Measurements from ENCODE around the gene ARHGAP42.

Gene ARHGAP42

GRCh38 chr11:100939571-100939970 is 252.5 kb downstream of the ARHGAP42 start:
- no peak overlapping the region for H3K4me3 ChIP-seq (ENCODE audit: low read depth, low read length)
- TF ChIP-seq CTCF (IDR thresholded peaks at IDR 0.05; ENCODE audit: control insufficient read depth, extremely low read depth, insufficient read depth): no peak
- no peak for DNase-seq (ENCODE audit: low read depth)

- H3K4me3 ChIP-seq (ENCODE audit: low read depth, low read length): no peak overlapping the region
- no peak for TF ChIP-seq CTCF (IDR thresholded peaks at IDR 0.05; ENCODE audit: control insufficient read depth, extremely low read depth, insufficient read depth)
- DNase-seq (ENCODE audit: low read depth): no peak
Observed at GRCh38 chr11:100940111-100940510, 253.0 kb downstream of the ARHGAP42 start.

GRCh38 chr11:100941033-100941432 is 253.9 kb downstream of the ARHGAP42 start:
- no peak overlapping the region for H3K4me3 ChIP-seq (ENCODE audit: low read depth, low read length)
- TF ChIP-seq CTCF (IDR thresholded peaks at IDR 0.05; ENCODE audit: control insufficient read depth, extremely low read depth, insufficient read depth): no peak
- no peak for DNase-seq (ENCODE audit: low read depth)

GRCh38 chr11:100942016-100942415 is 254.9 kb downstream of the ARHGAP42 start:
- no peak for TF ChIP-seq CTCF (IDR thresholded peaks at IDR 0.05; ENCODE audit: control insufficient read depth, extremely low read depth, insufficient read depth)
- peak; percentile 75 for DNase-seq (ENCODE audit: low read depth)
- H3K4me3 ChIP-seq (ENCODE audit: low read depth, low read length): no peak overlapping the region

- DNase-seq (ENCODE audit: low read depth): no peak
- H3K4me3 ChIP-seq (ENCODE audit: low read depth, low read length): no peak overlapping the region
- TF ChIP-seq CTCF (IDR thresholded peaks at IDR 0.05; ENCODE audit: control insufficient read depth, extremely low read depth, insufficient read depth): no peak
Observed at GRCh38 chr11:100948936-100949335, 261.8 kb downstream of the ARHGAP42 start.

- no peak overlapping the region for H3K4me3 ChIP-seq (ENCODE audit: low read depth, low read length)
- TF ChIP-seq CTCF (IDR thresholded peaks at IDR 0.05; ENCODE audit: control insufficient read depth, extremely low read depth, insufficient read depth): no peak
- DNase-seq (ENCODE audit: low read depth): no peak
Observed at GRCh38 chr11:100949443-100949842, 262.4 kb downstream of the ARHGAP42 start.

- DNase-seq (ENCODE audit: low read depth): no peak
- H3K4me3 ChIP-seq (ENCODE audit: low read depth, low read length): no peak overlapping the region
- no peak for TF ChIP-seq CTCF (IDR thresholded peaks at IDR 0.05; ENCODE audit: control insufficient read depth, extremely low read depth, insufficient read depth)
Observed at GRCh38 chr11:100955318-100955717, 268.2 kb downstream of the ARHGAP42 start.

Data from LNCaP clone FGC (cell line).